ENCODE measurements around the gene PRC1. TPM values are rescaled to one million over a fixed set of nuclear protein-coding genes. Genes with fewer than 3 reads are reported as not detected.

PRC1 gene
- total RNA-seq, 1 experiment from 2014 or later = 75.7 TPM

- Histone ChIP-seq H3K18ac (ENCODE audit: insufficient read length, low read depth, low read length) (no peak overlapping the region), H3K9me3 (ENCODE audit: control insufficient read depth, low read depth, low read length) (no peaks in the 10 kb centered on the region), H3K79me2 (ENCODE audit: insufficient read depth, low read length) (no peaks in the 10 kb centered on the region; the same call in 1 of the 2 replicates), H4K20me1 (ENCODE audit: control insufficient read depth, insufficient read depth, insufficient read length) (no peaks in the 10 kb centered on the region), H2AK5ac (ENCODE audit: insufficient read length, low read length) (no peak overlapping the region), H4K5ac (ENCODE audit: insufficient read length, low read depth, low read length) (no peak overlapping the region), H3K27me3 (ENCODE audit: insufficient read depth, low read length) (no peaks in the 10 kb centered on the region), H3K9ac (ENCODE audit: extremely low read depth, insufficient read length, low read length) (peak overlapping the region; percentile 77), H3K4me1 (ENCODE audit: insufficient read depth, low read length) (peaks cover 6% of the 10 kb centered on the region; the same call in 1 of the 2 replicates), H2BK20ac (ENCODE audit: low read depth, low read length, poor library complexity, severe bottlenecking) (no peak overlapping the region), H2BK120ac (ENCODE audit: low read depth, low read length, poor library complexity, severe bottlenecking) (no peak overlapping the region), H3K23me2 (ENCODE audit: insufficient read length, low read depth, low read length, poor library complexity, severe bottlenecking) (peaks cover 11% of the 10 kb centered on the region), H2BK15ac (ENCODE audit: low read depth, low read length) (no peak overlapping the region), H4K91ac (ENCODE audit: insufficient read length, low read depth, low read length) (no peak overlapping the region), H3T11ph (ENCODE audit: low read length) (no peak overlapping the region), H2AFZ (ENCODE audit: low read length) (no peak overlapping the region), H3K23ac (ENCODE audit: insufficient read length, low read depth, low read length) (no peak overlapping the region), H3K4me2 (ENCODE audit: insufficient read depth, insufficient read length, low read length) (peak overlapping the region; percentile 96), H4K8ac (replicated peaks; ENCODE audit: insufficient read length, low read depth, low read length) (no peak overlapping the region), H3K14ac (ENCODE audit: insufficient read depth, low read length) (peak overlapping the region; percentile 50; the same call in 1 of the 2 replicates), H3K56ac (ENCODE audit: insufficient read length, low read depth, low read length) (no peak overlapping the region), H3K4ac (ENCODE audit: low read depth, low read length) (no peak overlapping the region), H3K27ac (ENCODE audit: insufficient read length, low read depth, low read length) (no peak overlapping the region), H2BK12ac (ENCODE audit: insufficient read length, low read depth, low read length) (no peak overlapping the region), H3K79me1 (ENCODE audit: insufficient read depth, low read depth, low read length, poor library complexity, severe bottlenecking) (no peaks in the 10 kb centered on the region), H2BK5ac (ENCODE audit: insufficient read length, low read length) (no peak overlapping the region)
- peak overlapping the region; percentile 93 to 96 for H3K4me3 Mint-ChIP-seq
- no peak for DNase-seq
- H3K4me1 Mint-ChIP-seq = peaks cover 16% of the 10 kb centered on the region in 2 experiments
- TF ChIP-seq, protein P1, sequence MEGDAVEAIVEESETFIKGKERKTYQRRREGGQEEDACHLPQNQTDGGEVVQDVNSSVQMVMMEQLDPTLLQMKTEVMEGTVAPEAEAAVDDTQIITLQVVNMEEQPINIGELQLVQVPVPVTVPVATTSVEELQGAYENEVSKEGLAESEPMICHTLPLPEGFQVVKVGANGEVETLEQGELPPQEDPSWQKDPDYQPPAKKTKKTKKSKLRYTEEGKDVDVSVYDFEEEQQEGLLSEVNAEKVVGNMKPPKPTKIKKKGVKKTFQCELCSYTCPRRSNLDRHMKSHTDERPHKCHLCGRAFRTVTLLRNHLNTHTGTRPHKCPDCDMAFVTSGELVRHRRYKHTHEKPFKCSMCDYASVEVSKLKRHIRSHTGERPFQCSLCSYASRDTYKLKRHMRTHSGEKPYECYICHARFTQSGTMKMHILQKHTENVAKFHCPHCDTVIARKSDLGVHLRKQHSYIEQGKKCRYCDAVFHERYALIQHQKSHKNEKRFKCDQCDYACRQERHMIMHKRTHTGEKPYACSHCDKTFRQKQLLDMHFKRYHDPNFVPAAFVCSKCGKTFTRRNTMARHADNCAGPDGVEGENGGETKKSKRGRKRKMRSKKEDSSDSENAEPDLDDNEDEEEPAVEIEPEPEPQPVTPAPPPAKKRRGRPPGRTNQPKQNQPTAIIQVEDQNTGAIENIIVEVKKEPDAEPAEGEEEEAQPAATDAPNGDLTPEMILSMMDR (conservative IDR thresholded peaks at IDR 0.05) = no peak
- no CpG with 5 or more reads among the region's 4 CpGs for WGBS (ENCODE audit: extremely low coverage, insufficient read length, low lambda C conversion rate)
- H3K27ac Mint-ChIP-seq = peak overlapping the region in 2 of 3 experiments; percentile 95; a peak in 3 of 7 replicates
- no peaks in the 10 kb centered on the region for H3K27me3 Mint-ChIP-seq (ENCODE audit: low read depth)
- H3K36me3 Mint-ChIP-seq (ENCODE audit: insufficient read depth in 1 of 3, low read depth in 3 of 3) = peaks cover 5 to 7% (median 5%) of the 10 kb centered on the region in 3 experiments; a peak in 4 of 7 replicates
- H3K9me3 Mint-ChIP-seq = no peaks in the 10 kb centered on the region
These were observed 27.3 kb upstream of the PRC1 start for GRCh38 chr15:91021516-91022074.

Data from H9 (cell line).